ENCODE data around the gene RAVER1.
"Not testable (repeated sequence)": the region's sequence is repeated elsewhere in the genome, so short reads cannot be mapped to it uniquely, and the experiment has no call there.

RAVER1 gene

GRCh38 chr19:10289167-10289835, 44.0 kb downstream of the RAVER1 start:
- peak; percentile 46 for DNase-seq

- DNase-seq, result no peak
These were observed 44.6 kb downstream of the RAVER1 start for GRCh38 chr19:10288662-10289166.

GRCh38 chr19:10286803-10287737, 46.3 kb downstream of the RAVER1 start, which contains the start of gene ICAM4:
ICAM4 (plus strand) TSS chr19:10286955; CDS start chr19:10287013, 58 bp downstream.
- DNase-seq, result no peak

GRCh38 chr19:10285393-10285792, 47.9 kb downstream of the RAVER1 start:
- DNase-seq, result no peak

- DNase-seq, result no peak
These were observed 48.4 kb downstream of the RAVER1 start for GRCh38 chr19:10284960-10285278.

- DNase-seq, result no peak
These were observed 49.0 kb downstream of the RAVER1 start for GRCh38 chr19:10284065-10284959.

- no peak for DNase-seq
These were observed 49.8 kb downstream of the RAVER1 start for GRCh38 chr19:10283301-10284064.

- not testable (repeated sequence) for DNase-seq
These were observed 51.3 kb downstream of the RAVER1 start for GRCh38 chr19:10282043-10282442.

GRCh38 chr19:10279737-10280442, 53.4 kb downstream of the RAVER1 start:
- DNase-seq, result no peak

- DNase-seq, result no peak
These were observed 54.4 kb downstream of the RAVER1 start for GRCh38 chr19:10278935-10279334.

GRCh38 chr19:10277795-10278589, 55.3 kb downstream of the RAVER1 start:
- DNase-seq, result no peak

- DNase-seq, result no peak
These were observed 58.7 kb downstream of the RAVER1 start for GRCh38 chr19:10274589-10274988.

GRCh38 chr19:10271543-10272086, 61.7 kb downstream of the RAVER1 start:
- no peak for DNase-seq

- DNase-seq, result peak; percentile 61
These were observed 62.5 kb downstream of the RAVER1 start, which contains the start of gene ICAM1 for GRCh38 chr19:10270616-10271394. ICAM1 (plus strand) TSS chr19:10271120; CDS start chr19:10271160, 40 bp downstream.

- peak; percentile 53 for DNase-seq
These were observed 63.1 kb downstream of the RAVER1 start for GRCh38 chr19:10270180-10270615.

GRCh38 chr19:10269333-10270179, 63.8 kb downstream of the RAVER1 start:
- peak; percentile 75 for DNase-seq

- DNase-seq, result no peak
These were observed 65.3 kb downstream of the RAVER1 start for GRCh38 chr19:10268071-10268470.

- DNase-seq, result no peak
These were observed 66.6 kb downstream of the RAVER1 start for GRCh38 chr19:10266706-10267105.

All from activated effector memory CD4-positive, alpha-beta T cell treated with Interleukin-2 at 50 U/mL for 16 hours (primary cell).